GM21423 (cell line): ENCODE data around the gene ANTKMT.

Experiments used
- ATAC-seq: cut with Tn5 transposase; IDR thresholded peaks from one replicate; pipeline ENCODE4 v1.9.1; 2021; ENCODE audit warnings: mild to moderate bottlenecking, moderate library complexity; ENCODE audit not compliant: unreplicated experiment

Gene ANTKMT

GRCh38 chr16:720990-721764, at the start of gene ANTKMT:
Gene ANTKMT, plus strand, starts transcription at chr16:721146. Its CDS starts 129 bp downstream, at chr16:721275.
- ATAC-seq, result peak; percentile 67

- no peak for ATAC-seq
These were observed 49.4 kb upstream of the ANTKMT start for GRCh38 chr16:671353-672131.

- ATAC-seq, result no peak
These were observed 48.6 kb upstream of the ANTKMT start for GRCh38 chr16:672371-672770.

GRCh38 chr16:672851-673250, 48.1 kb upstream of the ANTKMT start:
- no peak for ATAC-seq

- no peak for ATAC-seq
These were observed 47.5 kb upstream of the ANTKMT start for GRCh38 chr16:673399-673991.

GRCh38 chr16:674214-674881, 46.6 kb upstream of the ANTKMT start:
- ATAC-seq, result no peak

GRCh38 chr16:674968-675883, 45.7 kb upstream of the ANTKMT start, which contains the start of gene RHBDL1:
Gene RHBDL1, plus strand, starts transcription at chr16:675671. Its CDS starts 120 bp downstream, at chr16:675791.
- ATAC-seq, result no peak

- no peak for ATAC-seq
These were observed 44.9 kb upstream of the ANTKMT start for GRCh38 chr16:675884-676564.

GRCh38 chr16:676565-676902, 44.4 kb upstream of the ANTKMT start:
- no peak for ATAC-seq

- ATAC-seq, result no peak
These were observed 44.0 kb upstream of the ANTKMT start for GRCh38 chr16:676913-677312.

- ATAC-seq, result no peak
These were observed 43.4 kb upstream of the ANTKMT start for GRCh38 chr16:677316-678190.

GRCh38 chr16:678209-678857, 42.6 kb upstream of the ANTKMT start:
- ATAC-seq, result no peak

GRCh38 chr16:678858-679813, 41.8 kb upstream of the ANTKMT start:
- ATAC-seq, result peak; percentile 4

- peak; percentile 35 for ATAC-seq
These were observed 40.9 kb upstream of the ANTKMT start, which contains the start of gene STUB1 for GRCh38 chr16:679814-680624. Gene STUB1, plus strand, starts transcription at chr16:680410. Its CDS starts 116 bp downstream, at chr16:680526.

- no peak for ATAC-seq
These were observed 40.4 kb upstream of the ANTKMT start for GRCh38 chr16:680625-680945.
